GM21619 (cell line): ENCODE data around the gene DPP9.

Source experiments
- ATAC-seq: cut with Tn5 transposase; IDR thresholded peaks from one replicate; pipeline ENCODE4 v1.9.1; 2021; ENCODE audit not compliant: unreplicated experiment

Gene DPP9

GRCh38 chr19:4657835-4658234 lies 65.8 kb downstream of the DPP9 start:
- no peak for ATAC-seq

DNA sequence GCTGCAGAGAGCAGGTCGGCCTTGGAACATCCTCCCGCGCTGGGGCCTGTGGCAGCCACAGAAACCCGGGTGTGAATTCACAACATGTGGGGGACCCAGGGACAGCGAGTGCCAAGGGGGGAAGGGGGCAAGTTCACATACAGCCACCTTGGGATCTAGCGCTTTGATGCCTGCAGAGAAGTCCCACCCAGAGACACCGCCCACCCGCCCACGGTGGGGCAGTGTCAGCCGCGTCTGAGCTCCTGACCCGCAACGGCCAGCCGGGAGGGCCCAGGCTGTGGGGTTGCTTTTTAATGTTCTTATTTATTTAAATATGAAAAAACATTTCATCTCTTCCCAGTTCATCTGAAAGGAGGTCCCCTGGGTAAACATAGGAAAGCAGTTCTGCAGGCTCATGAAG lies 66.4 kb downstream of the DPP9 start:
- no peak for ATAC-seq

- ATAC-seq, result no peak
Measured at GRCh38 chr19:4656102-4656501, 67.5 kb downstream of the DPP9 start.

DNA sequence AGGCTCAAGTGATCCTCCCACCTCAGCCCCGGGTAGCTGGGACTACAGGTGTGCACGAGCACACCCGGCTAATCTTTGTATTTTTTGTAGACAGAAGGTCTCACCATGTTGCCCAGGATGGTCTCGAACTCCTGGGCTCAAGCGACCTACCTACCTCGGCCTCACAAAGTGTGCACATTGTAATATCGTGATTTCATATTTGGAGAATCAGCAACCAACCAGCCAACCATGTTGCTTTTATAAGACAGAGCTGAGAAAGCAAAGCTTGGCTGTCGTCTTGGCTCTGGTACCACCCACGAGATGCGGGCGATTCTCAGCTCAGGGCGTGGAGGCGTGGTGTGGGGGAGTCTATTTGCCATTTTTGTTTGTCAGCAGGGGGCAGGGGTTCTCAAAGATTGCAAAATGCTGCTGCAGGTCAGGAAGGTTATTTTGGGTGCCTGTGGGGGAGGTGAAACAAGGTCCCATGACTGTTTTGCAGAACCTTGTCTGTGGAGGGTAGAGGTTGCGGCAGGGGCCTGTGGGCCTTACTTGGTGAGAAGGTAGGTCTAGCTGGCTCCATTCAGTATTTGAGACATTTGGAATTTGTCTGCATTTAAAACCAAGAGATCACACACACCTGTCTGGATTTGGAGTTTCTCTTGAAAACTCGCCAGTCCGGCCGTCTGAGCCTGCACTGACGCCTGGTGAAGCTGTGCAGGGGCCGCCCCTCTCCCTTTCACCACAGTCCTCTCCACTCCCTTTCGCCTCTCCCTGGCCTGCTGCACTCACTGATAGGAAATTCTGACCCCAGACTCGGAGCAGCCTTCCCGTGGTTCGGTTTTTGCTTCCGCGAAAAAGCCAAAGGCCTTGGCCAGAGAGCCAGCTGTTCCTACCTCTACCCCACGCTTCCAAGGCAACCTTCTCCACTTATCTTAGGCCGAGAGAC lies 68.9 kb downstream of the DPP9 start:
- no peak for ATAC-seq

GRCh38 chr19:4653793-4654436 lies 69.7 kb downstream of the DPP9 start:
- no peak for ATAC-seq

DNA sequence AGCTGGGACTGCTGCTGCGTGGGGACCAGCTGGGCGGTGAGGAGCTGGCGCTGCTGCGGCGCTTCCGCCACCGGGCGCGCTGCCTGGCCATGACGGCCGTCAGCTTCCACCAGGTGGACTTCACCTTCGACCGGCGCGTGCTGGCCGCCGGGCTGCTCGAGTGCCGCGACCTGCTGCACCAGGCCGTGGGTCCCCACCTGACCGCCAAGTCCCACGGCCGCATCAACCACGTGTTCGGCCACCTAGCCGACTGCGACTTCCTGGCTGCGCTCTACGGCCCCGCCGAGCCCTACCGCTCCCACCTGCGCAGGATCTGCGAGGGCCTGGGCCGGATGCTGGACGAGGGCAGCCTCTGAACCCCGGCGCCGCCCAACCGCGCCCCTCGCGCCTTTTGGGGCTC lies 71.6 kb downstream of the DPP9 start:
- ATAC-seq, result no peak

GRCh38 chr19:4650159-4650558 lies 73.5 kb downstream of the DPP9 start:
- no peak for ATAC-seq

- ATAC-seq, result no peak
Measured at GRCh38 chr19:4649392-4650047, 74.1 kb downstream of the DPP9 start.

- ATAC-seq, result no peak
Measured at GRCh38 chr19:4647676-4648644, 75.7 kb downstream of the DPP9 start.

DNA sequence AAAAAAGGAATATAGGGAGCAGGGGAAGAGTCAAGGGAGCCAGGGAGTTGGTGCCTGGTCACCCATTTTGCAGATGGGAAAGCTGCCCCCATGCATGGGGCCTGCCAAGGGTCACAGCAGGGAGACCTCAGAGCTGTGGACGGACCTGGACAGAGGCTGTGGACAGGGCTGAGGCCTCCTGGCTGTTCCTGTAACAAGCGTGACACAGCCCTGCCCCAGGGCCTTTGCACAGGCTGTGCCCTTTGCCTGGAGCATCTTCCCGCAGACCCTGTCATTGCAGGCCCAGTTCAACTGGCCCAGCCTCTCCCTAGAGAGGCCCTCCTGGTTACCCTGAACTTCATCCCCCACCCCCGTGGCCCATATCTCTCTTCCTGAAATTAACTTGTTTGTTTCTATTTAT lies 77.9 kb downstream of the DPP9 start:
- no peak for ATAC-seq

DNA sequence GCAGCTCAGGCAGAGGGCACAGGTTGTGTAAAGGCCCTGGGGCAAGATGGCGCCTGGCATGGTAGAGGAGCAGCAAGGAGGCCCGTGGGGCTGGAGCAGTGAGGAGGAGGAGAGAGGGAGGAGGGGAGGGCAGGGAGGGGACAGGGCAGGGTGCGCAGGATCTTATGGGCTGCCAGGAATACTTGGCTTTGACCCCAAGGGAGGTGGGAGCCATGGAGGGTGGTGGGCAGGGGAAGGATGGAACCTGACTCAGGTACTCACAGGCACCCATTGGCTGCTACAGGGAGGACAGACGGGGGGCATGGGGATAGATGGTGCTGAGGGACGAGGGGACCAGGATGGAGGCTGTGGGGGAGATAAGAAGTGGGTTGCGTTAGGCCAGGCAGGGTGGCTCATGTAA lies 81.0 kb downstream of the DPP9 start:
- no peak for ATAC-seq

DNA sequence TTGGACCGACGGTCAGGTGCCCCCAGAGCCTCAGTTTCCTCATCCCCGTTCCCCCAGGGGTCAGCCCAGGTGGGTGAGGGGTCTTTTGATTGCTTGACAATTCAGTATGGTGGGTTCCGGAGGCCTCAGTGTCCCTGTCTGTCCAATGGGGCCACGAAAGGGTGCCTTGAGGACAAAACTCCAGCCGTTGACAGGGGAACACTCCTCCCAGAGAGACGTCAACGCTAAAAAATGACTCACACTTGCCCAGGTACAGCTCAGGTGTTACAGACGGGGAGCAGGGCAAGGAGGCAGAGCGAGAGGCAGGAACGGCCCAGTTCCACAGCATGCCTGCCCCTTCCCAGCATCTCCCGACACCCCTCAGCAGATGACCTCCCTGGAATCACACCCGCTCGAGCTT lies 82.5 kb downstream of the DPP9 start:
- no peak for ATAC-seq

GRCh38 chr19:4640247-4641000 lies 83.2 kb downstream of the DPP9 start:
- ATAC-seq, result no peak

DNA sequence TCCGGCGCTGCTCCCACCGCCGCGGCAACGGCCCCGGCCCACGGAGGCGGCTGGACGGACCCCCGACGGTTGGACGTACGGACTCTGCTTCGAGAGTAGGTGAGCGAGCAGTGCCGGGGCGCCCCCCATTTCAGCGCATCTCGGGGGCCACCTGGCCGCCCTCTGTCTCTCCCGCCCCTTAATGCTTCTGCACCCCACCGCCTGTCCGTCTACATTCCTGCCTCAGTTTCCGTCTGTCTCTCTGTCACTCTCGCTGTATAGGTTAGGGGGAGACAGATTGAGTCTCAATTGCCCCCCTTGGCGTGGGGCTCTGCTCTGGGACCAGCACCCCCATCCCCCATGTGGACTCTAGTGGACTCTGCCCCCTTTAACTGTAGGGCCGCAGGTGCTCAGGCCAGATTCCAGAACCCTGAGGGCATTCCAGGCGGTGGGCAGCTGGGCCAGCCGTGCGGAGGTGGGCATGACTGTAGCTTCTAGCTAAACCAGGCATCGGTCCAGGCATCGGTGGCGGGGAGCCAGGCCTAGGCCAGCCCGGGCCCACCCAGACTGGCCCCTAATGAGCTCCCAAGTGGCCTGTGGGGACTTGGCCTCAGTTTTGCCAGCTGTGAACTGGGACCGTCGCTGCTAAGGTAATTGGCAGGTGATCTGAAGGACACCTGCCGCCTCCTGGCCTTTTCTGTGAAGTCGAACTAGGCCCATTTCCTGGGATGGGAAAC lies 84.0 kb downstream of the DPP9 start:
- peak; percentile 7 for ATAC-seq

DNA sequence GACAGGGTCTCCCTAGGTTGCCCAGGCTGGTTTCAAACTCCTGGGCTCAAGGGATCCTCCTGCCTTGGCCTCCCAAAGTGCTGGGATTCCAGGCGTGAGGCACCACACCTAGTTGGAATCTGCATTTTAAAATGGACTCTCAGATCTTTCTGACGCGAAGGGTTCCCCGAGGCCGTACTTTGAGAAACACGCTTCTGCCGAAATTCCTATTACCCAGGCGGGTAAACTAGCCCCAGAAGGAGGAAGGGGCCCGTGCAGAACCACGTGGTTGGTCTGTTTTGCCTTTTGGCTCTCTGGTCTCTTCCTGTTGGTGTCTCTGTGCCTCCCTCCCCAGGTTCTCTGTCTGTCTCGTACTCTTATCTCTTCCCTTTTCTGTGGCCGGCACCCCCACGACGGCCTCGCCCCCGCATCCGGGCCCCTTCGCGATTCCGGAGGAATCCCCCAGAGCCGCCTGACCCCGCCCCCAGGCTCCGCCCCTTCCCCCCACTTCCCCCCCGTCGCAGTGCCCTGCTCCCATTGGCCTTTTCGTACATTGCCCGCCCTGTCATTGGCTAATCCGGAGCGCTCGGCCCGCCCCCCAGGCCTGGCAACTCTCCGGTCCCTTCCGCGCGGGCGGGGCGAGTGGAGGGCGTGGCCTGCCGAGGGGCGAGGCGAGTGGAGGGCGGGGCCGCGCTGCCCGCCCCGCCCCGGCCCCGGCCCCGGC lies 84.7 kb downstream of the DPP9 start, which contains the start of gene TNFAIP8L1:
Gene TNFAIP8L1, plus strand, starts transcription at position 689 of the 703 bp plus-strand sequence. CDS start 12,354 bp downstream, outside the sequence.
- peak; percentile 68 for ATAC-seq

GRCh38 chr19:4638317-4638716 lies 85.3 kb downstream of the DPP9 start:
- no peak for ATAC-seq

GRCh38 chr19:4636761-4637160 lies 86.9 kb downstream of the DPP9 start:
- no peak for ATAC-seq

DNA sequence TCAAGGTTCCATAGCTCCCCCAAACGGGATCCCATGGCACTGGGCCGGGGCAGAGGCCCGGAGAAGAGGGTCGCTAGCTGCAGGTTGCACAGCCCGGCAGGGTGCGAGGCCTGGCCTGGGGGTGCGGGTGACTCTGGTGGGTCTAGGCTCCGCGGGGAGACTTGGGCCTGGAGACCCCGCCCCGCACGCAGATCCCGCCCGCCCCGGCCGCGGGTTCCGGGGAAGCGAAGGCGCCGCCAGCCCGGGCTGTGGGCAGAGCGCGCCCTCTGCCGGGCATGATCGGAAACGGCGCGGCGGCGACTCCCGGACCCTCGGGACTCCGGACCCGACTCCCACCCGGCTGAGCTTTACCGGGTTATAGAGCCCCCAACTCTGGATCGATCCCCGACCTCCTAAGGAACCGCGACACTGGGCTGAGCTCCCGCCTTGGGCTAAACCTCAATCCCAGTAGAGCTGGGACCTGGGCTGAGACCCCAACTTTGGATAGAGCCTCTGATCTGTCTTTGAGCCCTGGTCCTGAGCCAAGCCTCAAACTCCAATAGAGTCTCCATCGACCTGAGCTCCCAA lies 87.4 kb downstream of the DPP9 start:
- ATAC-seq, result no peak
